AG04450 (cell line): ENCODE measurements around the gene ACSL6. TPM values are rescaled to one million over a fixed set of nuclear protein-coding genes. Genes with fewer than 3 reads are reported as not detected.

Source experiments
- CTCF ChIA-PET: fragments of 300-600, 350-600 bp; formaldehyde crosslinking; extraction: SDS; loops from one replicate; lab custom pipeline; 2022; ENCODE audit warnings: antibody characterized with exemption, inconsistent platforms; lab: Charles Lee
- POLR2A ChIA-PET: fragments of 350-600 bp; formaldehyde crosslinking; extraction: SDS; loops from one replicate; lab custom pipeline; 2021; ENCODE audit warnings: antibody characterized with exemption, inconsistent platforms; lab: Yijun Ruan, JAX
- DNase-seq: peaks from one replicate; pipeline ENCODE4 v3.0.0-alpha.2; 2011; ENCODE audit warnings: low read depth, low spot score
- H3K27ac ChIP-seq: one replicate; pipeline ENCODE4 v1.5.1; 2012; ENCODE audit warnings: low read depth, low read length, control low read depth
- H3K27me3 ChIP-seq: one replicate; pipeline ENCODE4 v1.6.0; 2012; ENCODE audit warnings: low read length; ENCODE audit not compliant: control insufficient read depth, insufficient read depth
- H3K4me3 ChIP-seq: 2 replicates; pipeline ENCODE4 v1.5.1; 2011; ENCODE audit warnings: mild to moderate bottlenecking, low read depth, low read length, control low read depth
- H3K9me3 ChIP-seq: 2 replicates; pipeline ENCODE4 v1.5.1; 2012; ENCODE audit warnings: low read length; ENCODE audit not compliant: control insufficient read depth, insufficient read depth
- CTCF ChIP-seq: IDR thresholded peaks from 2 replicates; pipeline ENCODE4 v1.5.1; 2011; ENCODE audit warnings: low read depth, low read length, control low read depth, inconsistent platforms
- polyA plus RNA-seq: library from polyadenylated mRNA; depleted of rRNA; stranded (reverse); fragments of >200 nt; gene quantifications from 2 replicates; pipeline ENCODE4 v1.2.3, GENCODE V29; 2011

The ACSL6 gene
- polyA plus RNA-seq, 1 experiment, result not detected

- CTCF ChIA-PET, result no interaction called here
- no peak overlapping the region for H3K27ac ChIP-seq
- TF ChIP-seq CTCF, result no peak
- POLR2A ChIA-PET, result no interaction called here
- H3K27me3 ChIP-seq, result peaks cover 4% of the 10 kb centered on the region
- DNase-seq, result no peak
- H3K4me3 ChIP-seq, result no peak overlapping the region
- no peaks in the 10 kb centered on the region for H3K9me3 ChIP-seq
Observed at GRCh38 chr5:132024117-132024435, 12.6 kb upstream of the ACSL6 start.

- Histone ChIP-seq H3K27me3 (peaks cover 7% of the 10 kb centered on the region), H3K9me3 (no peaks in the 10 kb centered on the region), H3K27ac (no peak overlapping the region), H3K4me3 (no peak overlapping the region)
- POLR2A ChIA-PET, result no interaction called here
- TF ChIP-seq CTCF, result no peak
- CTCF ChIA-PET, result no interaction called here
- no peak for DNase-seq
Observed at GRCh38 chr5:132023258-132024116, 12.0 kb upstream of the ACSL6 start.

- Histone ChIP-seq H3K4me3 (no peak overlapping the region), H3K27me3 (peaks cover 13% of the 10 kb centered on the region), H3K27ac (no peak overlapping the region), H3K9me3 (no peaks in the 10 kb centered on the region)
- TF ChIP-seq CTCF, result no peak
- ChIA-PET CTCF (no interaction called here), POLR2A (no interaction called here)
- no peak for DNase-seq
Observed at GRCh38 chr5:132022737-132023136, 11.3 kb upstream of the ACSL6 start.

- H3K27me3 ChIP-seq, result peaks cover 16% of the 10 kb centered on the region
- DNase-seq, result no peak
- no peaks in the 10 kb centered on the region for H3K9me3 ChIP-seq
- H3K4me3 ChIP-seq, result no peak overlapping the region
- POLR2A ChIA-PET, result no interaction called here
- no peak overlapping the region for H3K27ac ChIP-seq
- TF ChIP-seq CTCF, result no peak
- CTCF ChIA-PET, result interaction anchor here (0.7 kb wide), 1 partner anchor 24 kb away, joined by 3 read pairs; no protein-coding TSS in a partner anchor
Observed at GRCh38 chr5:132021654-132022053, 10.2 kb upstream of the ACSL6 start.

- DNase-seq, result no peak
- H3K9me3 ChIP-seq, result no peaks in the 10 kb centered on the region
- TF ChIP-seq CTCF, result no peak
- ChIA-PET POLR2A (no interaction called here), CTCF (interaction anchor here (0.7 to 1.1 kb wide), 2 partner anchors 25 to 42 kb away, joined by 3 to 4 read pairs; no protein-coding TSS in a partner anchor)
- no peak overlapping the region for H3K4me3 ChIP-seq
- no peak overlapping the region for H3K27ac ChIP-seq
- peaks cover 16% of the 10 kb centered on the region for H3K27me3 ChIP-seq
Observed at GRCh38 chr5:132020568-132021339, 9.3 kb upstream of the ACSL6 start.
